Stimulated activated CD8-positive, alpha-beta memory T cell treated with anti-CD3 and anti-CD28 coated beads, Interleukin-7, amount 100 ng/mL, for 48 hours (primary cell): ENCODE measurements around the gene UPF3A.
"Not testable (repeated sequence)": the region's sequence is repeated elsewhere in the genome, so short reads cannot be mapped to it uniquely, and the experiment has no call there.

Experiments
- DNase-seq, 2 donors: peaks; one replicate each; pipeline ENCODE4 v3.0.0-alpha.2; 2020; ENCODE audit warnings: low read depth in 1 of 2; ENCODE audit errors: extremely low read depth in 1 of 2

UPF3A gene

DNA sequence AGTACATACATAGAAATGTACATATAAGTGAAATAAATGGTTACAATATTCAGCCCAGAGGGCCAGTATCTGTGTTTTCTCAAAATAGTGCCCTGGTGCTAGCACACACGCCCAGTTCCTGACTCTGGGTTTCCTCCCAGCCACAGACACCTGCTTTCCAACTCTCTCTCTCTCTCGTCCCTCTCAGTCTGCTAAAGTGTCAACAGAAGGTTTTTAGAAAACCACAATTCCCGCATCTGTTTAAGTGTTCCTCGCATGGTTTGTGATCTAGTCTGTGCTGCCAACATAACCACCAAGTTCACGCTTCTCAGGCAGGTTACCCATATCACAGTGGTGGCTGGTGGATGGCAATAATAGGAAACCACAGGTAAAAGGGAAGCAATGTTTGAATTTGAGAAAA, 17.8 kb upstream of the UPF3A start:
- DNase-seq, result no peak

DNA sequence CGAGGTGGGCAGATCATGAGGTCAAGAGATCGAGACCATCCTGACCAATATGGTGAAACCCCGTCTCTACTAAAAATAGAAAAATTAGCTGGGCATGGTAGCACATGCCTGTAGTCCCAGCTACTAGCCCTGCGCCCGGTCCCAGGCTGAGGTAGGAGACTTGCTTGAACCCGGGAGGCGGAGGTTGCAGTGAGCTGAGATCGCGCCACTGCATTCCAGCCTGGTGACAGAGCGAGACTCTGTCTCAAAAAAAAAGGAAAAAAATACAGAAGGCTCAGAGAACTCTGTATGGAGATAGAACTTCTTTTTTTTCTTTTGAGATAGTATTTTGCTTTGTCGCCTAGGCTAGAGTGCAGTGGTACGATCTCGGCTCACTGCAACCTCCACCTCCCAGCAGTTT, 17.1 kb upstream of the UPF3A start:
- not testable (repeated sequence) for DNase-seq

DNA sequence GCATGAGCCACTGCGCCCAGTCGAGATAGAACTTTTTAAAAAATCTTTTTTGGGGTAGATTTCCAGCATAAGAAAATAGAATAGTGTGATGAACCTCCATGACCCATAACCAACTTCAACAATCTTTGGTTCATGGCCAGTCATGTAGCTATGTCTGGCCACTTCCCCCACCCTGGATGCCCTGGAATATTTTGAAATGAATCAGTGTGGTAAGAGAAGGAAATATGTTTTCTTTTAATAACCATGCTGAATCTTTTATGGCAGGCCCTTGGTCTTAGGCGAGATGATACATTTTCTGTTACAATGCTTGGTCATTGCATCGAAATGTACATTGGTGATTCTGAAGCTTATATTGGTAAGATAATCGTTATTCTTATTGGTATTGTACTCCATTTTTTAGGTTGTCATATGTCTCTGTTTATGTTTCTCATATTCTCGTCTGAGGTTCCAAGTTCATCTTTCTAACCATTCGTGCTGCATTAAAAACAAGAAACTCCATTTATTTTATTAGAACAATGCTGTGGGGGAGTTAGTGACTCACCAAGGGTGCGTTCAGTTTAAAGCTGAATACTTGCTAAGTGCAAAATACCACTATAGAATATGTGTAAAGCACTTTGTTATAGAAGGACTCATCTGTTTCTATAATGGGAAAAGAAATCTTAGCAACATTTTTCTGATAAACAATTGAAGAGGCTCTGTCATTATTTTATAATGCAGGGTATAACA, 16.4 kb upstream of the UPF3A start:
- no peak for DNase-seq

DNA sequence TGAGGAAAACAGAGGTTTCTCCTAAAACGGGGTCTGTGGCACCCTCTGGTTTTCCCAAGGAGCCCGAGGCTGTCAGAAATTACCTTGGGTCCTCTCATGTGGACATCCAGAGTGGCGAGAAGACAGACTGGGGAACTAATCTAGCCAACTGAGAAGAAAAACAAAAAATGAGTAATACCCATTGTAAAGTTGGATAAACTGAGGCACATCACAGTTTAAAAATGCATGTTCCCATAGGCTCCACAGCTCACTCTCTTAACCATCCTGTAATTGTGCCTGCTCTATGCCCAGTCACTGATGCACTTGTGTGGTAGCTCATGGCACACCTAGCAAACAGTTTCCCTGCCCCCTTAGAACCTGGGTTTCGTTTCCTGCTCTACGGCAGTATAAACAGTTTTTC, 15.2 kb upstream of the UPF3A start:
- no peak for DNase-seq

DNA sequence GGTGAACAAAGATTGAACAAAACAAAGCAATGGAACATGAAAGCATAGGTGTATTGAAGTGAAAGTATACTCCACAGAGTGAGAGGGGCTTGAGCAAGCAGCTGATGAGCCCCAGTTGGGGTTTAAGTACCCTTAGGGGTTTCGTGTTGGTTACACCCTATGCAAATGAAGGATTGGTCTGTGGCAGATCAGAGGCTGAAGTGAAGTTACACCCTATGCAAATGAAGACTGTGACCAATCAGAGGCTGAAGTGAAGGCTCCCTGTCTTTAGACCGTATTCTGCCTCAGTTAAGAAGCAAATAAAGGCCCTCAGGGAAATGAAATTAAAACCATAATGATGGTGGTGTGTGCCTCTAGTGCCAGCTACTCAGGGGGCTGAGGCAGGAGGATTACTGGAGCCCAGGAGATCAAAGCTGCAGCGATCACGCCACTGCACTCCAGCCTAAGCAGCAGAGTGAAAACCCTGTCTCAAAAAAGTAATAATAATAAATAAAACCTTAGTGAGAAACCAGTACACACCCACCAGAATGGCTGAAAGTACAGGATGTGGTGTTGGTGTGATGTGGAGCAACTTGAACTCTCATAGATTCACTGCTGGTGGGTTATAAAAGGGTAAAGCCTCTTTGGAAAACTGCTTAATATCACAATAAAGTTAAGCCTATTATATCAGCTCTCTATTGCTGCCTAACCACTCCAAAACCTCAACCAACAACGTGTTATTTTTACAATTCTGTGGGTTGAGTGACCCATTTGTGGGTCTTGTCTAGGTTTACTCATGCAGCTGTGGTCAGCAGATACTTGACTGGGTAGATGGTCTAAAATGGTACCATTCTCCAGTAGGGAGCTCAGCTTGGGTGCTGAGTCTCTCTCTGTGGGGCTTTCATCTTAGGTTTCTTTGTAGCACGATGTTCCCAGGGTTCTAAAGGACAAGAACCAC, 12.8 kb upstream of the UPF3A start:
- no peak for DNase-seq

DNA sequence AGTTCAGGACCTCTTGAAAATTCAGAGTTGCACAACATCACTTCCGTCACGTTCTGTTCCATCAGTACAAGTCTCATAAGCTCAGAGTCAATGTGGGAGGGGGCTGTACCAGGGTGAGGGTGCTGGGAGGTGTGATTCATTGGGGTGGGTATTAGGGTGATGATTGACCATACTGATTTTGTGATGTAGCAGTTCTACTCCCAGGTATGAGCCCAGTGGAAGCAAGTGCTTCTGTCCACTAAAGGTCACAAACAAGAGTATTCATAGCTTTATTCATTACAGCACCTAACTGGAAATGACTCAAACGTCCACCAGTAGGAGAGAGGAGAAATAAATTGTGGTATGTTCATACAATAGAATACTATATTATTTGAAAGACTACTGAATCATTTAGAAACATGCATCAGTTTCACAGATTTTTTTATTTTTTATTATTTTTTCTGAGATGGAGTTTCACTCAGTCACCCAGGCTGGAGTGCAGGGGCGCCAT, 12.1 kb upstream of the UPF3A start:
- DNase-seq, result no peak

DNA sequence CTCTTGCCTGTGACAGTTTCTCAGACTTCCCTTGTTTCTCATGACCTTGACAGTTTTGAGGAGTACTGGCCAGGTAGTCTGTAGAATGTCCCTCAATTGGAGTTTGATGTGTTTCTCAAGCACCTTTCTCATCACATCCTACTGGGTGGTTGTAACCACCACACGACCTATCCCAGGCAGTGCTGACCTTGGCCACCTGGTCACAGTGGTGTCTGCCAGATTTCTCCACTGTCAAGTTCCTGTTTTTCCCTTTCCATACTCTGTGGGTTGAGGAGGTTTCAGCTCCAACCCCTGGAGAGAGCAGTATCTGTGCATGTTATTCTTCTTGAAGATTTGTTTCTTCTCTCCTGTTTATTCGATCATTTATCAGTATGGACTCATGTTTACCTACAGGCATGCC, 8.4 kb upstream of the UPF3A start:
- no peak for DNase-seq

DNA sequence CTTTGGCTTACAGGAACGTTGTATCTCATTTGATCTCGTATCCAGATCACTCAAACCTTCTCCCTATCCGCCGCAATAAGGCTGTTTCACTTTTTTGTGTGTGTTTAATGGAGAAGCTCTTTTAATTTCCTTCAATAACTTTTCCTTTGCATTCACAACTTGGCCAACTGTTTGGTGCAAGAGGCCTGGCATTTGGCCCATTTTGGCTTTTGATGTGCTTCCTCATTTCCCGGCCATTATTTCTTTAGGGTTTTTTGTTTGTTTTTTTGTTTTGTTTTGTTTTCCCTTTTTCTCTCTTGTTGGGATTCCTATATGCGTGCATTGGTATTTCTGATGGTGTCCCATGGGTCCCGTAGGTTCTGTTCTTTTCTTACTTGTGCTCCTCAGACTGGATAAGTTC, 6.1 kb upstream of the UPF3A start:
- no peak for DNase-seq

DNA sequence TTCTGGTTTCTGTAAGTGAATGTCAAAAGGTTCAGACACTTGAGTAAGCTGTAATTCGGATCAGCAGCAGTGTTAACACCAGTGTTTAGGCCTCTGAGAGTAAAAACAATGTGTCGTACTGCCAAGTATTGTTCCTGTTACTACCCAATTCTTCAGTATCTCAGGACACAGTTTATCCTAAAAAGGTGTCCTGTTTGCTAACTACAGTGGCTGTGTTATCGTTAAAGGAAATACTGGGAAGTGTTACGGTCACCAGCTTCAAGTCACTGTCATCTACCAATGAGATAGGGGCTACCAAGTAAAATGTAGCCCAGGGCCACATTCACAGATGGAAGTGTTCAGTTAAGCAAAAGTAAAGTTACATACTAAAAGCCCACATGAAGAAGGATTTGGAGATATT, 2.3 kb upstream of the UPF3A start:
- no peak for DNase-seq

DNA sequence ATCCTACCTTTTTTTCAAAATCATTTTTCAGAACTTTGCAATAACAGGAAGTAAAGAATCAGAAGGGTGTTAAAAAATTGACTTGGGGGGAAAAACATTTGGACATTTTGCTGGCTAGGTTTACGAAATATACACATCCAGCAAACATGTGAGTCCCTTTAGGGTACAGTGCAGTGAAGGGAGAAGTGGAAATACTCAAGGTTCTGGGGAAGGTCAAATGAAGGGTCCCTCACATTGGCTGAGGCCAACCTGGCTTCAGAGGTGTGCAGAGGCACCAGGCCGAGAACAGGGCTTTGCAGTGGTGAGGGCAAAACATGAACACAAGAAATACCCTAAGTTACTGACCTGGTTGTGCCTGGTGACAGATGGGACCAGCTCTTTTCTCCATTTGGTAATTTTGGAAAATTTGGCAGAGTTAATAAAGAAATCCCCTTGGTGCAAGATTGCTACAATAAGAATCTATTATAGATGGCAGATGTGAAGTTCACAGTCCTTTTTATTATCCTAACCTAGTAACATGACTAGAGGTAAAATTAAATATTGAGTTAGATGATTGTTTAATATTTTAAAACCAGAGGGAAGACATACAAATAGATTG, 1.5 kb upstream of the UPF3A start:
- no peak for DNase-seq

DNA sequence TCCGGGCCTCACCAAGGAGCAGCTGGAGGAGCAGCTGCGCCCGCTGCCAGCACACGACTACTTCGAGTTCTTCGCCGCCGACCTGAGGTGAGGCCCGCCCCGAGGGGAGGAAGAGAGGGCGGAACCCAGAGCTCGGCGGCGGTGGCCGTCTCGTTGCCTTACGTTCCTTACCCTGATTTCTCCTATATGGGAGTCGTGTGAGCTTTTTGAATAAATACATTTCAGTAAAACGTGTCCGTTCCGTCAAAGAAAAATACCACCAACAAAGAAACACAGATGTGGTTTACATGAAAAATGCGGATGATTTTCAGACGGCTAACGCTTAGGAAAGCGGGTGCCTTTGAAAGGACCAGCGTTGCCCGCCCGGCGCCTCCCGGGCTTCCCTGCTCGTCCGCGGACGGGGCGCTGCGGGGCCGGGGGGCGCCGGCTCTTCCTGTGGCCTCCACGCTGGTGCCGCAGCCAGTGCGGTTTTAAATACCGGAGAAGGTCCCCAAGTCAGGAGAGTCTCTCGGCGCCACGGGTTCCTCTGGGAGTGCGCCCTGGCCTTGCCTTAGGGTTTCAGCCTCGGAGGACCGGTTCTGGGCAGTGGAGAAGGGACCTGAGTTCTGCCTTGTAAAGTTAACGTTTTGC, 755 bp downstream of the UPF3A start:
- peak in 1 of 2 donors; percentile 15 for DNase-seq

DNA sequence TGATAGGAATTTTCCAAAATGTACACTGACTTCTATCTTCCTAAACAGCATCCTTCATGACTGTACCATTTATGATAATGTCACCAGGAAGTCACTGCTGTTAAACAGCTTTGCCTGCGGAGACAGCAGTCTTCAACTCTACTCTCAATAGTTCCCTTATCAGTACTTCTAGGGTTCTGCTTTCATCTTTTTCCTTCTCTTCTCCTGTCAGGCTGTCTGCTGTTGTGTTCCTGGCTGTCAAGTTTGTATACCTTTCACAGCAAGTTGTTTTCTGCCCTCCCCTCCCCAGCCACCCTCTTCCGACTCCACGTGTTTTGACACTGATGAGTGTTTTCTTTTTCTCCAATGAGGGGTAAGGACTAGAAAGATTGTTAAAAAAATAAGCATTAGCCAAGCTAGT, 2.2 kb downstream of the UPF3A start:
- DNase-seq, result no peak

DNA sequence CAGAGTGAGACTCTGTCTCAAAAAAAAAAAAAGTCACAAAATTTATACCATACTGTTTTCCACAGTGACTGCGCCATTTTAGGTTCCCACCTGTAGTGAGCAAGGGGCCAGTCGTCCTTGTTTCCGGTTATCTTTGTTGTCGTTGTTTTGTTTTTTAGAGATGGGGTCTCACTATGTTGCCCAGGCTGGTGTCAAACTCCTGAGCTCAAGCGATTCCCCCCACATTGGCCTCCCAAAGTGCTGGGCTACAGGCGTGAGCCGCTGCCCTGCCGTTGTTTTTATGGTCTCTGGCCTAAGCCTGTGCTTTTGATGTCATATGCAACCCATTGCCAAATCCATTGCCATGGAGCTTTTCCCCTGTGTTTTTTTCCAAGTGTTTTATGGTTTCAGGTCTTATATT, 3.3 kb downstream of the UPF3A start:
- DNase-seq, result no peak

DNA sequence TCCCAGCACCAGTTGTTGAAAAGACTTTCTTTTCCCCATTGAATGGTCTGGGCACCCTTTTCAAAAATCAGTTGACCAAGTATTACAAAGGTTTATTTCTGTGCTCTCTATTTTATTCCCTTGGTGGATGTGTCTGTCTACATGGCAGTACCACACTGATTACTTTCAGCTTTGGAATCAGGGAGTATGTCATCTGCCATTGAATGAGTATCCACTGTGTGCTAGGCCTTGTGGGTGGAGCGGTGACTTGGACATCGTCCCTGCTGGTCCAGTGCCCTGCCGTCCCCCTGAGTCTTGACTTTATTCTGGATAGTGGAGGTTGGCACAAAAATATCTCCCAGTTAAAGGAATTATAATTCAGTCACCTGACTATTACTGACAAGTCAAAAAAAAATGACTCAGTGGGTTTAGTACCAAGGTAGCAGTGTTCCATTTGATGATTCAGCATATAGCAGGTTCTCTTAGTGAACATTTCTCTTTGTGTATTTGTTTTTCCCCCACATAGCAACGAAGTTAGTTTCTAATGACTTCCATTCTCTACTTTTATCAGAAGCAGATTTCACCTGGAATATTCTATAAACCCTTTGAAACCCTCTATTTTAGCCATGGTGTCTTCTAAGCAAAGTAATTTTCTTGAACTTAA, 3.9 kb downstream of the UPF3A start:
- DNase-seq, result no peak

DNA sequence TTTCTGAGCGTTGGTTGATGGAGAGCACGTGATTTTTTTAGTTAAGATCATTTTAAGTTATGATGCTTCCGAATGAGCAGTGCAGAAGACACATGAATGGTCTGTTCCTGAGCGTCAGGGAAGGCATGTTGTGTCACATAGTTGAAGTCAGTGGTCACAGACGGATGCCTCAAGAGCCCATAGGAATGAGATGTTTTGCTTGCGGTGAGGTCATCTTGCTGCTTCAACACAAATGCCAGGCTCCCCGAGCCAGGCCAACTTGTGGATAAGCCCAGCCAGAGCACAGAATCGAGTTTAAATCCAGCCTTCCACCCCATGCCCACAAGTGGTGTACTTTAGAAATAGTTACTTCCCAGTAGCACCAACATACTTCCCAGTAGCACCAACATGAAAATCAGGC, 5.4 kb downstream of the UPF3A start:
- no peak for DNase-seq

DNA sequence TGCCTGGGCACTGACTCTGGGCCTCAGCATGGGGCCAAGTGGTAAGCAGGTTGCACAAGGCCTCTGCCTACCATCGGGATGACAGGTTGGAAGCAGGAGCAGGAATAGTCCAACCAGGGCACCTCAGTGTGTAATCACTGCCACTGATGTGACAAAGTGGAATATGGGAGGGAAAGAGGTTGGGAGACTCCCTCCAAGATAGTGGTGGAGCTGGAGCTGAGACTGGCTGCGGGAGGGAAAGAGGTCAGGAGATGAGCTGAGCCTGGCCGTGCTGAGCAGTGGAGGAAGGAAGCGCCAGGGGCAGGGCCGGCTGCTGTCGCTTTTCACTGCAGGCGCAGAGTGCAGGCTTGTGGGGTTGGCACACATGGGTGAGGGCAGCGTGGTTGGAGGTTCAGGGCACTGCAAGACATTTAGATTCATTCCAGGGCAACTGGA, 6.8 kb downstream of the UPF3A start:
- DNase-seq, result no peak

DNA sequence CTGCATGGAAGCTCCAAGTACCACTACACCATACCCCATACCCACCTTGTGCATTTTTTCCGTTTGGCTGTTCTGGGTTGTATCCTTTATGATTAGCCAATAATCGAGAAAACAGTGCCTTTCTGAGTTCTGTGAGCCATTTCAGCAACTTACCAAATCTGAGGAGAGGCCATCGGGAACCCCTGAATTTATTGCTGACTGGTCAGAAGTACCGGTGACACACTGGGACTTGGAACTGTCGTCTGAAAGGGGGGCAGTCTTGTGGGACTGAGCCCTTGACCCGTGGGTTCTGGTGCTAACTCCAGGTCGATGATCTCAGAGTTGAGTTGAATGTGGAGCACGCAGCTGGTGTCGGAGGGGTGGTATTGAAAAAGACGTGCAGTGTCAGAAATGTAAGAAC, 15.0 kb downstream of the UPF3A start:
- no peak for DNase-seq

DNA sequence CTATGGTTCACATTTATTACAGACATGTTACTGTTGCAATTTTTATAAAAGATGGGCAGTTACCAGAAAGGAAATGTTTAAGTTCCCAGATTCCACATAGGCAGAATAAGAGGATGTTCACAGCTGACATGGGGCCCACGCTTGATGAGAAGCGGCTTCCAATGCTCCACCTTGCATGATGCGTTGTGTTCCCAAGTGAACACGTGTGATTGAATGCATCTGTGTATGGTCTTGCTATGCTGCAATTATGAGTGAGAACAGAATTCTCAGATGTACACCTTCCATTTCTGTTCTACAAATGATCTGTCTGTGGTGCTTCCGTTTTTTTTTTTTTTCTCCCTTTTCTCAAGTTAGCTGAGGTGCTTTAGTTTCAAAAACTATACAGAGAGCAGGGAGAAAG, 15.5 kb downstream of the UPF3A start:
- DNase-seq, result no peak

DNA sequence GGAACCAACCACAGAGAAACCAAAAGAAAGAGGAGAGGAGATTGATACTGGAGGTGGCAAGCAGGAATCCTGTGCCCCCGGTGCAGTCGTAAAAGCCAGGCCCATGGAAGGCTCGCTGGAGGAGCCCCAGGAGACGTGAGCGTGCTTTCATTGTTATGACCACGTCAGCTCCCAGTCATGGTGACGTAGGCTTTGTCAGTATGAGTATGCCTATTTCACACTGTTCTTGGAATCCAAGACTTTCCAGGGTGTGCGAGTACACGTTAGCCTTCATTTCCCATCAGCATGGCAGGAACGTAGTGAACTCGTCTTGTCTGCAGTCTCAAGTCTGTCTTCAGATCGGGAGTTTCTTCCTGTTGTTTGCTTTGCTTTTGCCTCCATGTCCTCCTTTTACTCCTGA, 17.5 kb downstream of the UPF3A start:
- DNase-seq, result no peak

DNA sequence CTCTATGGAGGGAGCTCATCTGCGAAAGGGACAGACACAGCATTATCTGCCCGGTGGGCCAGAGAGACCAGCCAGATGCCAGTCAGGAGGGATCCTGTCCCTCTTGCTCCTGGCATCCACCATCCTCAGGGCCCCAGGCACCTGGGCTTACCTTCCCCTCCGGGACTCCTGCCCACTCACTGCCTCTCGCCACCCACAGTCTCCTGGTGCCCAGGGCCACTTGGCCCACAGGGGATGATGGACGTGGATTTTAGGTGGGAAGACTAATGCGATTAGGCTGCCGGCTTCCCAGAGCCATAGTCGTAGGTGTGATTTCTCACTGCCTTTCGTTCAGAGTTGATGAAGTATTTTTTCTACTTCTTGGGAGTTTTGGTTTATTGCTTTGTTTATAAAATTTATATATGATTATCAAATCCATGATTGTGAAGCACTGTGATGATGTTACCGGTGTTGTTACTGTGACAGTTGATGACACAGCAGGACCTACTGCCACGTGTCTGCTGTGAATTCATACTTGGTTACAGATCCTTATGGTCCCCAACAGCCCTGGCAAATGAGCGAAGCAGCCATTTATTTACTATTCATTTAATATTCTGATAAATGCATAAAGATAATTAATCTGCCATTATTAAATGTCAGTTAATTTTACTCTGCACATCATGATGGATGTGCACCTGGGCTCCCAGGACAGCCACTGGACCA, 18.4 kb downstream of the UPF3A start:
- DNase-seq, result no peak
